ENCODE data around the gene SCLT1.

Gene SCLT1

DNA sequence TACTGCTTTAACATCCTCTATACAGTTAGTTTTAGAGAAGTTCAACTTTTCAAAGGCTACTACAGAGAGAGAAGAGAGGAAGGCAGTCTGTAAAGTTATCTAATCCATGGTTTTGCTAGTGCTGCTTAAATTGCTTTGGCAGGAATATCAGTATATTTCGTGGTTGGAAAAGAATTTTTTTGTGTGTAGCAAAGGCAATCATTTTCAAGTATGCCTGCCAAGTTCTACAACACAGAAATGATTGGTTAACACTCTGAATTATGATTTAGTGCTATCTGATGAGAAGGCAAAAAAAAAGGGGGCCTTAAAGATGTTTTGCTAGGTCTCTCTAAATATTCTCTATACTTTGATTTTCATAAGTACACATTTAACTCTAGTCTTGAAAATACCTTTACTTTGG lies 150.7 kb downstream of the SCLT1 start:
- DNase-seq (ENCODE audit: low spot score): no peak
- TF ChIP-seq, protein P1, sequence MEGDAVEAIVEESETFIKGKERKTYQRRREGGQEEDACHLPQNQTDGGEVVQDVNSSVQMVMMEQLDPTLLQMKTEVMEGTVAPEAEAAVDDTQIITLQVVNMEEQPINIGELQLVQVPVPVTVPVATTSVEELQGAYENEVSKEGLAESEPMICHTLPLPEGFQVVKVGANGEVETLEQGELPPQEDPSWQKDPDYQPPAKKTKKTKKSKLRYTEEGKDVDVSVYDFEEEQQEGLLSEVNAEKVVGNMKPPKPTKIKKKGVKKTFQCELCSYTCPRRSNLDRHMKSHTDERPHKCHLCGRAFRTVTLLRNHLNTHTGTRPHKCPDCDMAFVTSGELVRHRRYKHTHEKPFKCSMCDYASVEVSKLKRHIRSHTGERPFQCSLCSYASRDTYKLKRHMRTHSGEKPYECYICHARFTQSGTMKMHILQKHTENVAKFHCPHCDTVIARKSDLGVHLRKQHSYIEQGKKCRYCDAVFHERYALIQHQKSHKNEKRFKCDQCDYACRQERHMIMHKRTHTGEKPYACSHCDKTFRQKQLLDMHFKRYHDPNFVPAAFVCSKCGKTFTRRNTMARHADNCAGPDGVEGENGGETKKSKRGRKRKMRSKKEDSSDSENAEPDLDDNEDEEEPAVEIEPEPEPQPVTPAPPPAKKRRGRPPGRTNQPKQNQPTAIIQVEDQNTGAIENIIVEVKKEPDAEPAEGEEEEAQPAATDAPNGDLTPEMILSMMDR (IDR thresholded peaks at IDR 0.05; ENCODE audit: extremely low read depth, missing control alignments): no peak

- DNase-seq (ENCODE audit: low spot score): no peak
- TF ChIP-seq, protein P1 (IDR thresholded peaks at IDR 0.05; ENCODE audit: extremely low read depth, missing control alignments): no peak
Measured at GRCh38 chr4:128940971-128941370, 152.4 kb downstream of the SCLT1 start.

DNA sequence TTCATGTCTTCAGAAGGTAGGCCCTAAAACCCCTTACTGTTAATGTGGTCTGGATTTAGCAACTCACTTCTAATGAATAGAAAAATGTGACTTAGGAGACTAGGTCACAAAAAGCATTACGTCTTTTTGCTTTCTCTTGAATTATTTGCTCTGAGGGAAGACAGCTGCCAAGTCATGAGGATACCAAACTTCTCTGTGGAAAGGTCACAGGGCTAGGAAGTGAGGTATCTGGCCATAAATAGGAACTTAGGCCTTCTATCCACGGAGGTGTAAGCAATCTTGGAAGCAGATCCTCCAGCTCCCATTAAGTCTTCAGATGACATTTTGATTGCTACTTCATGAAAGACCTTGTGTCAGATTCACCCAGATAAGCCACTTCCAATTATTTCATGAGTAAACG lies 163.3 kb downstream of the SCLT1 start:
- TF ChIP-seq, protein P1 (IDR thresholded peaks at IDR 0.05; ENCODE audit: extremely low read depth, missing control alignments): no peak
- no peak for DNase-seq (ENCODE audit: low spot score)

GRCh38 chr4:128924951-128925350 lies 168.4 kb downstream of the SCLT1 start:
- TF ChIP-seq, protein P1 (IDR thresholded peaks at IDR 0.05; ENCODE audit: extremely low read depth, missing control alignments): no peak

DNA sequence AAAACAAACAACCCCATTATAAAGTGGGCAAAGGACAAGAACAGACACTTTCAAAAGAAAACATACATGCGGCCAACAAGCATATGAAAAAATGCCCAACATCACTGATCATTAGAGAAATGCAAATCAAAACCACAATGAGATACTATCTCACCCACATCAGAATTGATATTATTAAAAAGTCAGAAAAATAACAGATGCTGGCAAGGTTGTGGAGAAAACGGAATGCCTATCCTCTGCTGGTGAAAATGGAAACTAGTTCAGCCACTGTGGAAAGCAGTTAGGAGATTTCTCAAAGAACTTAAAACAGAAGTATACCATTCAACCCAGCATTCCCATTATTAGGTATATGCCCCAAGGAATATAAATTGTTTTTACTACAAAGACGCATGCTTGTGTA lies 171.4 kb downstream of the SCLT1 start:
- no peak for DNase-seq (ENCODE audit: low spot score)
- TF ChIP-seq, protein P1 (IDR thresholded peaks at IDR 0.05; ENCODE audit: extremely low read depth, missing control alignments): no peak

More at GRCh38 chr4:128924951-128925350, 168.4 kb downstream of the SCLT1 start:
- DNase-seq (ENCODE audit: low spot score): no peak

- TF ChIP-seq, protein P1 (IDR thresholded peaks at IDR 0.05; ENCODE audit: extremely low read depth, missing control alignments): no peak
- DNase-seq (ENCODE audit: low spot score): peak; percentile 44
Measured at GRCh38 chr4:128917781-128918180, 175.6 kb downstream of the SCLT1 start.

GRCh38 chr4:128916832-128917231 lies 176.5 kb downstream of the SCLT1 start:
- TF ChIP-seq, protein P1 (IDR thresholded peaks at IDR 0.05; ENCODE audit: extremely low read depth, missing control alignments): no peak

More at GRCh38 chr4:128916832-128917231, 176.5 kb downstream of the SCLT1 start:
- DNase-seq (ENCODE audit: low spot score): peak; percentile 33

All from GM20000 (cell line).